Fibroblast of mammary gland (primary cell): ENCODE data around the gene INPP4B.

Experiments used
- DNase-seq: peaks from one replicate; pipeline ENCODE4 v3.0.0-alpha.2; 2010; ENCODE audit warnings: low read depth
- H3K4me3 ChIP-seq: 2 replicates; pipeline ENCODE4 v1.5.1; 2011; ENCODE audit warnings: low read depth, mild to moderate bottlenecking, low read length, moderate library complexity; ENCODE audit not compliant: control insufficient read depth
- CTCF ChIP-seq: conservative IDR thresholded peaks from 2 replicates; pipeline ENCODE4 v1.5.1; 2011; ENCODE audit warnings: low read depth, low read length, inconsistent platforms; ENCODE audit not compliant: control insufficient read depth, insufficient read depth

The INPP4B gene

GRCh38 chr4:142194905-142195304 is 651.2 kb downstream of the INPP4B start:
- H3K4me3 ChIP-seq, result no peak overlapping the region
- peak; percentile 29 for DNase-seq
- no peak for TF ChIP-seq CTCF

GRCh38 chr4:142191901-142192300 is 654.2 kb downstream of the INPP4B start:
- peak; percentile 50 for DNase-seq
- TF ChIP-seq CTCF, result no peak
- no peak overlapping the region for H3K4me3 ChIP-seq

GRCh38 chr4:142181021-142181420 is 665.1 kb downstream of the INPP4B start:
- no peak for TF ChIP-seq CTCF
- DNase-seq, result no peak
- H3K4me3 ChIP-seq, result no peak overlapping the region

GRCh38 chr4:142169216-142169615 is 676.9 kb downstream of the INPP4B start:
- no peak for TF ChIP-seq CTCF
- H3K4me3 ChIP-seq, result no peak overlapping the region
- no peak for DNase-seq

GRCh38 chr4:142168181-142168580 is 677.9 kb downstream of the INPP4B start:
- no peak for DNase-seq
- TF ChIP-seq CTCF, result no peak
- no peak overlapping the region for H3K4me3 ChIP-seq

- TF ChIP-seq CTCF, result no peak
- peak; percentile 22 for DNase-seq
Observed at GRCh38 chr4:142164767-142165500, 681.2 kb downstream of the INPP4B start.

More at GRCh38 chr4:142164767-142165500, 681.2 kb downstream of the INPP4B start:
- no peak overlapping the region for H3K4me3 ChIP-seq
